Nephron (organoid): ENCODE data around the gene EGFL6.

ENCODE experiments used
- H3K27ac Mint-ChIP-seq, 3 experiments: 2 replicates each; pipeline ENCODE4 v1.8.0; 2020; ENCODE audit warnings: mixed read lengths in 3 of 3, mild to moderate bottlenecking in 2 of 3, moderate library complexity in 1 of 3
- H3K27me3 Mint-ChIP-seq: 2 replicates; pipeline ENCODE4 v1.8.0; 2021; ENCODE audit warnings: low read depth, mild to moderate bottlenecking, moderate library complexity, mixed read lengths
- H3K36me3 Mint-ChIP-seq: 2 replicates; pipeline ENCODE4 v1.8.0; 2020; ENCODE audit warnings: low read depth, mixed read lengths
- H3K4me1 Mint-ChIP-seq: 2 replicates; pipeline ENCODE4 v1.8.0; 2020; ENCODE audit warnings: mixed read lengths
- H3K4me3 Mint-ChIP-seq, 3 experiments: 2 replicates each; pipeline ENCODE4 v1.8.0; 2020; ENCODE audit warnings: mild to moderate bottlenecking in 3 of 3, mixed read lengths in 3 of 3, moderate library complexity in 2 of 3
- H3K9me3 Mint-ChIP-seq: 2 replicates; pipeline ENCODE4 v1.8.0; 2020; ENCODE audit warnings: mixed read lengths
- CTCF ChIP-seq, 3 experiments: fragments of 200-600 bp; sonication (generic); IDR thresholded peaks; one replicate each; pipeline ENCODE4 v1.5.0; 2021; ENCODE audit warnings: antibody characterized with exemption in 3 of 3; ENCODE audit not compliant: unreplicated experiment in 3 of 3

EGFL6 gene

GRCh38 chrX:13569479-13570260 lies at the start of gene EGFL6:
EGFL6 (plus strand) TSS chrX:13569601; CDS start chrX:13569862, 261 bp downstream.
- Mint-ChIP-seq H3K4me1 (no peaks in the 10 kb centered on the region), H3K27me3 (peaks cover 31% of the 10 kb centered on the region), H3K9me3 (peaks cover 10% of the 10 kb centered on the region), H3K36me3 (no peaks in the 10 kb centered on the region), H3K27ac (no peak within 1 kb of the TSS), H3K4me3 (peak within 1 kb of the TSS; percentile 76 to 84 (median 80))
- no peak for TF ChIP-seq CTCF (IDR thresholded peaks at IDR 0.05; ENCODE audit: unreplicated experiment in 3 of 3)

GRCh38 chrX:13520351-13520750 lies 49.0 kb upstream of the EGFL6 start:
- Mint-ChIP-seq H3K4me1 (peaks cover 5% of the 10 kb centered on the region), H3K36me3 (no peaks in the 10 kb centered on the region), H3K4me3 (no peak overlapping the region), H3K9me3 (peaks cover 8% of the 10 kb centered on the region), H3K27ac (peak overlapping the region; percentile 5 to 24 (median 8)), H3K27me3 (no peaks in the 10 kb centered on the region)
- no peak for TF ChIP-seq CTCF (IDR thresholded peaks at IDR 0.05; ENCODE audit: unreplicated experiment in 3 of 3)

GRCh38 chrX:13520936-13521335 lies 48.5 kb upstream of the EGFL6 start:
- no peaks in the 10 kb centered on the region for H3K27me3 Mint-ChIP-seq
- H3K4me1 Mint-ChIP-seq: no peaks in the 10 kb centered on the region
- H3K36me3 Mint-ChIP-seq: no peaks in the 10 kb centered on the region
- H3K9me3 Mint-ChIP-seq: peaks cover 8% of the 10 kb centered on the region
- H3K27ac Mint-ChIP-seq: peak overlapping the region in 1 of 3 experiments; percentile 8
- H3K4me3 Mint-ChIP-seq: no peak overlapping the region
- TF ChIP-seq CTCF (IDR thresholded peaks at IDR 0.05; ENCODE audit: unreplicated experiment in 3 of 3): no peak

- peaks cover 6% of the 10 kb centered on the region for H3K9me3 Mint-ChIP-seq
- no peaks in the 10 kb centered on the region for H3K4me1 Mint-ChIP-seq
- no peak overlapping the region for H3K4me3 Mint-ChIP-seq
- no peaks in the 10 kb centered on the region for H3K36me3 Mint-ChIP-seq
- H3K27me3 Mint-ChIP-seq: no peaks in the 10 kb centered on the region
- TF ChIP-seq CTCF (IDR thresholded peaks at IDR 0.05; ENCODE audit: unreplicated experiment in 3 of 3): no peak
- H3K27ac Mint-ChIP-seq: no peak overlapping the region
Measured at GRCh38 chrX:13522811-13523210, 46.6 kb upstream of the EGFL6 start.

GRCh38 chrX:13533726-13534125 lies 35.7 kb upstream of the EGFL6 start:
- H3K36me3 Mint-ChIP-seq: no peaks in the 10 kb centered on the region
- H3K27me3 Mint-ChIP-seq: no peaks in the 10 kb centered on the region
- H3K4me3 Mint-ChIP-seq: no peak overlapping the region
- TF ChIP-seq CTCF (IDR thresholded peaks at IDR 0.05; ENCODE audit: unreplicated experiment in 3 of 3): no peak
- peaks cover 22% of the 10 kb centered on the region for H3K9me3 Mint-ChIP-seq
- H3K27ac Mint-ChIP-seq: no peak overlapping the region
- no peaks in the 10 kb centered on the region for H3K4me1 Mint-ChIP-seq
